HG03045 (cell line): ENCODE data around the gene SLC15A3.

Source experiments
- ATAC-seq: cut with Tn5 transposase; IDR thresholded peaks from one replicate; pipeline ENCODE4 v1.9.1; 2021; ENCODE audit warnings: mild to moderate bottlenecking, moderate library complexity; ENCODE audit not compliant: unreplicated experiment

The SLC15A3 gene

DNA sequence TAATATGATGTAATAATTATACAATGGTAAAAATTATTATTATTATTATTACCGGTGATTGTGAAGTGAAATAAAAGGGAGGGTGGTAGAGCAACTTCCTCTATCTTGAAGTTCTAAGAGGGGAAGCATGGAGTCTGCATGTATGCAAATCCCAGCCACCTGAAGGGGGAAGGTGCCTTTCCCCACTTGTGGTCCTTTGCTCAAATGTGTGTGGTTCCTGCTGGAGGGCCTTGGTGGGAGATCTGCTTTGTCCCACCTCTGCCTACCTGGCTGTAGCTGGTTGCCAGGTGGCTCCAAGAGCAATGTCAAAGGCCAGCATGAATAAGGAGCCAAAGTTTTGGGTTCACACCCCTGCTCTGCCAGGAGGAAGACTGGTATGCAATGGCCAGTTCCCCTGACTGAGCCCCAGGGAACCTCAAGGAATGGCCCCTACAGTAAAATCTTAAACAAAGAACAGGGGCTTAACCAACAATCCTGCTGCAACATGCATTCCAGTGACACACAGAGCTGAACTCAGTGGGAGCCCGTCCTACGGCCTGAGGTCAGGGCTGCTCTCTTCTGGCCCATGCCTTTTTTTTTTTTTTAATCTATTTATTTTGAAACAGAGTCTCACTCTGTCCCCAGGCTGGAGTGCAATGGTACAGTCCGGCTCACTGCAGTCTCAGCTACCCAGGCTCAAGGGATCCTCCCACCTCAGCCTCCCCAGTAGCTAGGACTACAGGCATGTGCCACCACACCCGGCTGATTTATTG lies 19.2 kb downstream of the SLC15A3 start:
- no peak for ATAC-seq

DNA sequence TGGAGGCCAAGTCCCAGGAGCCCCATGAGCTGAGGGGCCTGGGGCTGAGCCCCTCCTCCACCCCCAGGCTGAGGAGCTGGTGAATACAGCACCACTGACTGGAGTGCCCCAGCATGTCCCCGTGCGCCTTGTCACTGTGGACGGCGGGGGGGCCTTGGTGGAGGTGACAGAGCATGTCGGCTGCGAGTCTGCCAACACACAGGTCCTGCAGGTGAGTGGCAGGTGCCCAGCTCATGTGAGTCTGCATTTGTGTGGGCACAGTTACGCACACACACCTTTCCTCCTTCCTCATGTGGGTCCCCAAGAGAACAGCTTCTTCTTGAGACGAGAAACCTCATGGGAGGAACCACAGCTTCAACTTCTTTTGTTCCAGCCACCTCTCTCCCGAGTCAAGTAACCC lies 20.1 kb downstream of the SLC15A3 start:
- no peak for ATAC-seq

DNA sequence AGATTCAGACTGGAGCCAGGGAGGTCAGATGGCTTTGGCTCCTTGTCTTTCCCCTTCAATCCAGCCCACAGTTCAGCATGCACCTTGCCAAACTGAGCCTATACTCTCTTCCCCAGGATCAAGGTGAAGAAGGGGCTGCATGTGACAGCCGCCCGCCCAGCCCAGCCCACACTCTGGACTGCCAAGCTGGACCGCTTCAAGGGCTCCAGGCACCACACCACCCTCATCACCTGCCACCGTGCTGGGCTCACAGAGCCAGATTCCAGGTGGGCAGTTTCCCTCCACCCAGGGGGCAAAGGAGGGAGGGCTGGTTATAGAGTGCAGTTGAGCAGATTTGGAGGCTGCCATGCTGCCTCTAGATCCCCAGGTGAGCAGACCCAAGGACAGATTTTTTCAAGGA lies 21.6 kb downstream of the SLC15A3 start:
- ATAC-seq = no peak

DNA sequence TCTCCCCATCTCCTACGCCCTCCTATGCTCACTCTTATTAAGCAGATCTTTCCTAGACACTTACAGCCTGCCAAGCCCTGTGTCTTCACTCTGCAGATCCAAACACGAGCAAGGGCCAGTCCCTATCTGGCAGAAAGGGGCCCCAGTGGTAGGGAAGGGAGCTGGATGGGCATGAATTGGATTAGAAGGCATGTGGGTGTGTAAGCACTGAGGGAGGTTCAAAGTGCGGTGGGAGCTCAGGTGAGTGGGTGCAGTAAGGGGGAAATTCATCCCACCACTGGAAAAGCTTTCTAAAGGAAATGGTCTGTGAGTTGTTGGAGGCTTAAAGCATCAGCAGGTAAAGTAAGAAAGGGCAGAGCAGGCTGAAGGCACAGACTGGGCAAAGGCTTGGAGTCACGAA lies 22.2 kb downstream of the SLC15A3 start:
- ATAC-seq = no peak

DNA sequence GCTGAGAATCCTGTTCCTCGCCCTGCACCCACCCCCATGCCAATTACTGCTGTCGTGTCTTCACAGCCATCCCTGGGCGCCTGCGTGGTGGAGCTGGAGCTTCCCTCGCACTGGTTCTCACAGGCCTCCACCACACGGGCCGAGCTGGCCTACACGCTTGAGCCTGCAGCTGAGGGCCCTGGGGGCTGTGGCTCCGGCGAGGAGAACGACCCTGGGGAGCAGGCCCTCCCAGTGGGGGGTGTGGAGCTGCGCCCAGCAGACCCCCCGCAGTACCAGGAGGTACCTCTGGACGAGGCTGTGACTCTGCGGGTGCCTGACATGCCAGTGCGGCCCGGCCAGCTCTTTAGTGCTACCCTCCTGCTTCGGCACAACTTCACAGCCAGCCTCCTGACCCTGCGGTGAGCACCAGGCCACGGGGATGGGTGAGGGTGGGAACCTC lies 23.4 kb downstream of the SLC15A3 start:
- ATAC-seq = no peak

DNA sequence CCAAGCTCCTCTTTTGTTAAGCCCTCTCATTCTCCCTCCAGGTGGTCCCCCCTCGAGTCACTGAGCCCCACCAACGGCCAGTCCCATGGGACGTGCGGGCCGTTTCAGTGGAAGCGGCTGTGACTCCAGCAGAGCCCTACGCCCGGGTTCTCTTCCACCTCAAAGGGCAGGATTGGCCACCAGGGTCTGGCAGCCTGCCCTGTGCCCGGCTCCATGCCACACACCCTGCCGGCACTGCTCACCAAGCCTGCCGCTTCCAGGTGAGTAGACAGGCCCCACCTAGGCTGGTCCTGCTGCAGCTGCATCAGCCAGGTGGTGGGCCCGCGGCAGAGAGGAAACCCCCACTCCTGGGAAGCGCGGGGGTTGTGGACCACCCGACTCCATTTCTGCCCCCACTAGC lies 24.4 kb downstream of the SLC15A3 start:
- no peak for ATAC-seq

DNA sequence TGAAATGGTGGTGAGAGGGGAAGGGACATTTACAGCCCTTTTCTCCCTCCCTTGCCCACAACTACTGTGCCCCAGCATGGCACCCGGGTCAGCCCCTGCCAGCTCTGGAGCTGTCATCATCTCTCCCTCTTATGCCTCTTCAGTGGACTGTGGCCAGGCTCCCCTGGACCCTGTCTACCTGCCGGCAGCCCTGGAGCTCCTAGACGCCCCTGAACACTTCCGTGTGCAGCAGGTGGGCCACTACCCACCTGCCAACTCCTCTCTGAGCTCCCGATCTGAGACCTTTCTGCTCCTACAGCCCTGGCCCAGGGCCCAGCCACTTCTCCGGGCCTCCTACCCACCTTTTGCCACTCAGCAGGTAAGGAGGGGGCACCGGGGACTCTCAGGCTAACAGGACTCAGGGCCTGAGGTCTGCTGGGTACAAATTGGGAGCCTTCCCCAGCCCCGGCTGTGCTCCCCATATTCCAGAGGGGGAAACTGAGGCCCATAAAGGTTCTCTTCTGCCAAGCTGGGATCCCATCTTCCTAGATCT lies 24.8 kb downstream of the SLC15A3 start:
- ATAC-seq = no peak

DNA sequence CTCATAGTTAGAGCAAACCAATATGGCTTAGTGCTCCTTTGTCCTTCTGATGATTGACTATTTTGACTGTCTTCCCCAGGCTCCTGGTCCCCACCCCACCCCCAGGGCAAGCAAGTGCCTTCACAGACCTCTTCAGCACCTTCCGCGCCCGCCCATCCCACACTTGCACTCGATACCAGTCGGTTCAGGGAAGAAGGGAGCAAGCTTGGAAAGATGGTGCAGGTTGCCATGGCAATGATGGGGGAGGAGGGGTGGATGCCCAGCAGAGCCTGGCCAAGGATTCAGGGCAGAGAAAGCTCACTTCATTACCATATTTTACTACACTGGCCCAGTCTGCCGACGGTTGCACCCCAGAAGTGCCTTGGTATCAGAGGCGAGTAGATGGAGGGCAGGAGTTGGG lies 25.5 kb downstream of the SLC15A3 start:
- no peak for ATAC-seq

DNA sequence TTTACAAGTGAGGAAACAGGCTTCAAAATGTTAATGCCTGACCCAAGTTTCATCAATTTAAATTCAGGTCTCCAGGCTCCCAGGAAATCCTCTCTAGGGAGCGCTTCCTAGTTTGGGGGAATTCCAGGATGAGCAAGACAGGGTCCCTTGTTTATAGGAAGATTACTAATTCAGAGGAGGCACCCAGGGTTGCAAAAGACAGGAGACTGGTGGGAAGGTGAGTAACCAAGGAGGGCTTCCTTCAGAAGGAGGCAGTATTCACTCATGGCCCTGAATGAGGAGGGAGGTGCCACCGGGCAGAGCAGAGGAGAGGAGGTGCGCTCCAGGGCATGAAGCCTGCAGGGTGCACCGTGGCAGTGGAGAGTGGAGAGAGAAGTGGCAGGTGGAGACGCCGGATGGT lies 26.1 kb downstream of the SLC15A3 start:
- no peak for ATAC-seq

DNA sequence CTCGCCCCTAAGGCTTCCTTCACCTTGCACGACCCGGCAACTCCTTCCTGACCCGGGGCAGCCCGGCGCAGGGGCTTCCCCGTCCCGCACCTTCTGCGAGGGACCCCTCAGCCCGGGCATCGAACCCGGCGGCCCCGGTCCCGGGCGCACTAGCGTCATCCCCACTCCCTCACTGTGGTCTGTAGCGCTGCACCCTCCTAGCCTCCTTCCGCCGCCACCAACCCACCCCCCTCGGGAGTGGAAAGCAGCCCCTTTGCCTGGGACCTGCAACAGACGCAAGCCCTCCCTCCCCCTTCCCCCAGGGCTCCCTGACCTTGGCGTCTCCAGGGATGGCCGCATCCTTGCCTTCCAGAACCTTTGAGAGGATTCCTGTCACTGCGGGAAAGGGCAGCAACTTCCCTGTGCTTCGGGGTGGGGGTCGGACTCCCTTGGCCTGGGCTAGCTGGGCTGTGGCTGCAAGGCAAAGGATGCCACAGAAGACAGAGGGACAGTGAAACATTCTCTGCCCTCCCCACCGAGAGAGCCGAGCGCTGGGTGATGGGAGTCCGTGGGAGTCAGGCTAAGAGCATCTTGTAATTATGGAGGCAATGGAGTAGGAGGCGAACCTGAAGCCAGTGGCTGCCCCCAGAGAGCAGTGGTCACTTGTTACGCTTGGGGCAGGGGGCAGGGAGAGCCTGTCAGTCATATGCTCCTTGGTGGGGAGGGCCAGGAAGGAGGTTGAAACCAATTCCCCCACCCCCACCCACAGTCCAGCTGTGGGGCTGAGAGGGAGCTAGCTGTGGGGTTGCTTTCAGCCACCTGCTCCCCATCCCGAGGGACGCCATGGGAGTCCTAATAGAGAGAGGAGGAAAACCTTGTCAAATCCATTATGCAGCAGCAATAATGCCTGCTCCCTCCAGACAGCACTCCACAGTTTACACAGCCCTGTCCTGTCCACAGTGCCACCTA lies 26.8 kb downstream of the SLC15A3 start:
- ATAC-seq = no peak

DNA sequence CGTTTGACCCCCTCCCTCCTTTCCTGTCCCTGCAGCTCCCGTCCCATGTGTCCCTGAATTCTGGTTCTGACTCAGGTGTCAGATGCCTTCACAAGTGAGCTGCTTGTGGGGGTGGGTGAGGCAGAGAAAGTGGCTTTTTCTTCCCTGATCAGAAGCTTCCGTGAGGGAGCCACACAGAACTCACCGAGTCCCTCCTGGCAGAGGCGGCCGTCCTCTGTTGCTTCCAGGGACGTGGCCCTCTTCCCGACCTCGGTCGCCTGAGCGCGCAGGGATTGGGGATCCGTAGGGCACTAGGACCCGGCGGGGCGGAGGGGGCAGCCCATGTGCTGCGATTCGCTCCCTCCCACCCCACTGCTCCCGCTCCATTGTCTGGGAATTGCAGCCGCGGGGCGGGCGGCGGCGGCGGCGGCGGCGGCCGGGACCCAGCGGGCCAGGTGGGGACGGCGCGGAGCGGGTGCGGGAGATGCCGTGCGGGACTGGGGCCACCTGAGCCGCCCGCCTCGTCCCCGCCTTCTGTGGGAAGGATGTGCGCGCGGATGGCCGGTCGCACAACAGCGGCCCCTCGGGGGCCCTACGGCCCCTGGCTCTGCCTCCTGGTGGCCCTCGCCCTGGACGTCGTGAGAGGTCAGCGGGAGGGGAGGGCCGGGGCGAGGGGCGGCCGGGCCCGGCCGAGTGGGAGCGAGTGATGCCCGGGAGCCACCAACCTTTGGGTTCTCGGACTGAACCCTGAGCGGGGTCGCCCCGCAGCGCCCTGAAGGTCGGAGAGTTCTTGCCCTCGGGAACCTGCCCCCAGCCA lies 27.7 kb downstream of the SLC15A3 start, which contains the start of gene TMEM132A:
TMEM132A (plus strand) TSS at position 351 of the 796 bp plus-strand sequence; CDS start at position 525, 174 bp downstream.
- peak; percentile 41 for ATAC-seq

DNA sequence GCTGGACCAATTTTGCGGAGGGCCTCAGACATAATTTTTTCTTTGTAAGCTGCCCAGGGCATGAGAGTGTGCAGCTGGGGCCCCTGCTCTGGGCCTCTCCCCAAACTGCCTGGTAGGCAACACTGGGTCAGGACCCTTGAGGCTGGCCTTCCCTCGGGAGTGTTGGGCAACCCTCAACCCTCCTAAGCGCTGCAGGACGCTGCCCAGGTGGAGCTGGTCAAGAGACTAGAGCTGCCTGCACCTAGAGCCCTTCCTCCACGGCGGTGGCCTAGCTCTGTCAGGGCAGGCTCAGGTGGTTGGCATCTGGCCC lies 28.2 kb downstream of the SLC15A3 start:
- no peak for ATAC-seq

DNA sequence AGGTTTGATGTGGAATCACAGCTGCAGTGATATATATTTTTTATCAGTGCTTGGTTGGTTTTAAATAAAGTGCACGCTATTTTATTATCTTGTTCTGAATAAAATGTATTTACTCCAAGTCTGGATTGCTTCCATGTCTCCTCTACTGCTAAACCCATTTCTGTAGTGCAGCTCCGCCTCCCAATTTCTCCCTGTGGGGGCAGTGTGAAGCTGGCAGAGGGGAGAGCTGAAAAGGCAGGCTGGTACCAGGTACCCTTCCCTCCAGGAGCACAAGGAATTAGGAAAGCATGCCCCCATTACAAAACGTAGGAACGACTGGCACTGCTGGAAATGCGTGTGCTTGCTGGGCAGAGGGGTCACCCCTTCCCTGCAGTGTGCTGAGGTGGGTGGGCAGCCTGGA lies 28.6 kb downstream of the SLC15A3 start:
- no peak for ATAC-seq

DNA sequence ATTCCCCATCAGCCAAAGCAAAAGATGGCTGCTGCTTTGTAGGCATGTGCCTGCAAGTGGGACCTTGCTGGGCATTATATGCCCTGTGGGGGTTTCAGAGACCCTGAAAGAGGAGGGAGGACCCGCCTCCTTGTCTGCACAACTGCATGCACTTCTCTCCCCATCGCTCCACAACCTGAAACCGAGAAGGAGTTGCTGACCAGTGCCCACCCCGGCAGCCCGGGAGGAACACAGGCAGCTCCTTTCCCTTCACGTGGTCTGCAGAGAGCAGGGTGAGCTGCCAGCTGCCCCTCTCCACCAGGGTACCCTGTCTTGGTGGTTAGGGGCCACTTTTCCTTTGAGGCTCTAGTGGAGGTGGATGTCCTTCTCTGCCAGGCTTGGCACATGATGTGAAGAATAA lies 29.1 kb downstream of the SLC15A3 start:
- ATAC-seq = no peak

DNA sequence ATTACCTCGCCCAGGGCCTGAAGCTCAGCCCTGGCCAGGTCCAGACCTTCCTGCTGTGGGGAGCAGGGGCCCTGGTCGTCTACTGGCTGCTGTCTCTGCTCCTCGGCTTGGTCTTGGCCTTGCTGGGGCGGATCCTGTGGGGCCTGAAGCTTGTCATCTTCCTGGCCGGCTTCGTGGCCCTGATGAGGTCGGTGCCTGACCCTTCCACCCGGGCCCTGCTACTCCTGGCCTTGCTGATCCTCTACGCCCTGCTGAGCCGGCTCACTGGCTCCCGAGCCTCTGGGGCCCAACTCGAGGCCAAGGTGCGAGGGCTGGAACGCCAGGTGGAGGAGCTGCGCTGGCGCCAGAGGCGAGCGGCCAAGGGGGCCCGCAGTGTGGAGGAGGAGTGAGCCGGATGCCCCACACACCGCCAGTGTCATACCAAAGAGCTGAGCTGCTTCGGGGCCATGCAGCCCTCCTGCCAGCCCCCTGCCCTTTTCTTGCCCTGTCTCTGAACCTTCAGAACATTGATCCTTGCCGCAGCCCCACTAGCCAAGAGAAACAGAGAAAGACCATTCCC lies 30.1 kb downstream of the SLC15A3 start:
- ATAC-seq = no peak

DNA sequence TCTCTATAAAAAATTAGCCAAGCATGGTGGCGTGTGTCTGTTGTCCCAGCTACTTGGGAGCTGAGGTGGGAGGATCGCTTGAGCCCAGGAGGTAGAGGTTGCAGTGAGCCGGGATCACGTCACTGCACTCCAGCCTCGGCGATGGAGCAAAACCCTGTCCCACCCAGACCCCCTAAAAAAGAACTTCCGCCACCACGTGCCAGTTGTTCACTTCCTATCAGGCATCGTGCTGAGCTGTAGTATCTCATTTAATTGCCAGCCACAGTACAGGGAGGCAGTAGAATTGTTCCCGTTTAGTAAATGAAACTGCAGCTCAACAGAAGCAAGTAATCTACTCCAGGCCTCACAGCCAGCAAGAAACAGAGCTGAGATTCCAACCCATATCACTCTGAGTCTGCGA lies 30.7 kb downstream of the SLC15A3 start:
- ATAC-seq = no peak

DNA sequence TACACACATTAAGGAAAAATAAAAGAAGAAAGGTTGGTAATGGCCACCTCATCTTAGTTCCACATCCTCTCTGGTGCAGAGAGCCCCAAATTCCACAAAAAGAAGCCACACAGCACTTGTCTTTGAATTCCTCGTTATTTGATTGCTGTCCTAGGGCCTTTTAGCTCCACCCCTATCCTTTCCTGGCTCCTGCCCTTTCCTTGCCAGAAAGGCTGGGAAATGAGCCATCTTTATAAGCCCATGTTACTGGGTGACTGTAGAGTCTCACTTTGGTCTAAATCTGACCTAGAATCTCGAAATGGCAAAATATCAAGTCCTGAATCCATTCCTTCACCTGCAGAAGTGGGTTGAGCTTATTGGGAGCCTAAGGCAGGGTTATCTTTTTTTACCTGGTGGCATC lies 32.0 kb downstream of the SLC15A3 start:
- no peak for ATAC-seq

DNA sequence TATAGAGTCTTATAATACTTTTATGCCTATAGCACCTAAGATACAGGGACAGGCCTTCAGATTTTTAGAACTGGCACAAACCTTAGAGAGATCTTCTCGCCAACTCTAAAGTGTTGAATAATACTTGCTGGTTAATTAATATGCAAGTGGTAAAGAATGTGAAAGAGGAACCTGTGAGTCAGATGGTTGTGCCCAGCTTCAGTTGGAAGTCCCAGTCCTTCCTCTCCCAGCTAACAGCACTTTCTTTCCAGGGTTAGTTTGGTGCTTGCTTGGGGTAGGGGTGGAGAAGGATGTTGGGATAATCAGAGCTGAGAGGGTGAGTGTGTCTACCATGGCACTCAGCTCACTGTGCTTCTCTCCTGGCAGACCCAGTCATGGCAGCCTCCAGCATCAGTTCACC lies 32.7 kb downstream of the SLC15A3 start:
- no peak for ATAC-seq

DNA sequence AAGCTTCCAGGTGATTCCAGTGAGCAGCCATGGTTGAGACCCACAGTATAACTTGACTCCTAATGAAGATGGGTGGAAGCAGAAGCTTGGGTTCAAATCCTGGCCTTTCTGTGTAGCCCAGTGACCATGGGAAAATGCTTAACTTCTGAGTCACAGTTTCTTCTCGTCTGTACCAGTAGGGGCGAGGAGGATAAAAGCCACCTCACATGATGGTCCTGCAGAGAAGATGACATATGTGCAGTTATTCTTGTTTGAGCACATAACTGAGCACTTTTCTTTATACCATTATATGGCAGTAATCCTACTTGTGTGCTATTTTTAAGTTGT lies 33.1 kb downstream of the SLC15A3 start:
- ATAC-seq = no peak

DNA sequence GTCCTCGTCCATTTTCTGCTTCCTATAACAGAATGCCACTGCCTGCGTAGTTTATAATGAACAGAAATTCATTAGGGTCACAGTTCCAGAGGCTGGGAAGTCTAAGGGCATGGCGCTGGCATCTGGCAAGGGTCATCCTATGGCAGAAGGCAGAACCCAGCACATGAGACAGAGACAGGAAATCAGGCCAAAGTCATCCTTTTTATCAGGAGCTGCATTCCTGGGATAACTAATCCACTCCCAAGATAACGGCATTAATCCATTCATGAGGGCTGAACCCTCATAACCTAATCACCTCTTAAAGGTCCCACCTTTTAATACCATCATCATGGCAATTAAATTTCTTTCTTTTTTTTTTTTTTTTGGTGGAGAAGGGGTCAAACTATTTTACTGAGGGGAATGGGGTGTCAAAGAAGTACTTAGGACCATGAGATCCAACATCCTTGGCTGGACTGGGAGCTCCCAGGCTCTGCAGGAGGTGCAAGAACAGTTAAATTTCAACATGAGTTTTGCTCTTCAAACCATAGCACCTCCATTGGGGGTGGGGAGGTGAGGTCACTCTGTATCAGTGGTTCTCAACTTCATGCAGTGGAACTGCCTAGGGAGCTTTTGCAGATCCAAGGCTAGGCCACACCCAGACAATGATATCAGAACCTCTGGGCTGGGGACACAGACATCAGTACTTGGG lies 33.6 kb downstream of the SLC15A3 start:
- ATAC-seq = no peak
